ENCODE measurements around the gene LGALS13. TPM values are rescaled to one million over a fixed set of nuclear protein-coding genes. Genes with fewer than 3 reads are reported as not detected.

Gene LGALS13, protein sequence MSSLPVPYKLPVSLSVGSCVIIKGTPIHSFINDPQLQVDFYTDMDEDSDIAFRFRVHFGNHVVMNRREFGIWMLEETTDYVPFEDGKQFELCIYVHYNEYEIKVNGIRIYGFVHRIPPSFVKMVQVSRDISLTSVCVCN
- total RNA-seq (2022) (not detected in 2 replicates), Bru-seq, nascent RNA (not detected), BruChase-seq, experiment 1, labeled RNA remaining after a 6-hour chase (not detected), BruChase-seq, experiment 2, labeled RNA remaining after a 2-hour chase (not detected)
- long read RNA-seq, result 0 reads

DNA sequence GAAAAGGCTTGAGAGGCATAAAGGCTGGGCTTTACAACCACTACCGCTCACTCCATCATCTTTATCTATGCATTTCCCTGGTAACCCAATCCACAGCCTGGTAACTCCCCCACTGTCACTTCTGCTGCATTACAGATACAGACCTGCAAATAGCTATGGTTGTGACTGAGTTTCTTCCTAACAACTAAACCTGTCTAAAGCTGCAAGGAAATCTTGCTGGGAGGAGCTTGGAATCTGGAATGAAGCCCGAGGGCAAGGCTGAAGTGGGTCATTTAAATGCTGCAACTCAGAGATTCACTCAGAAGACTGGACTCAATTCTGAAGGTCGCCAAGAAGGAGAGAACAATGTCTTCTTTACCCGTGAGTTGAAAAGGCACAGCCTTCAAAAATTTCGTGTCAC, at the start of gene LGALS13:
Gene LGALS13, plus strand, starts transcription at position 301 of the 400 bp plus-strand sequence. Its CDS starts 45 bp downstream, at position 346.
- Mint-ChIP-seq H3K4me1 (ENCODE audit: low read depth, unreplicated experiment) (no peaks in the 10 kb centered on the region), H3K36me3 (ENCODE audit: insufficient read depth, unreplicated experiment) (no peaks in the 10 kb centered on the region), H3K27ac (ENCODE audit: unreplicated experiment) (no peak within 1 kb of the TSS), H3K4me3 (ENCODE audit: low read depth, unreplicated experiment) (no peak within 1 kb of the TSS), H3K27me3 (ENCODE audit: unreplicated experiment) (peaks cover 99% of the 10 kb centered on the region), H3K9me3 (ENCODE audit: low read depth, unreplicated experiment) (peaks cover 2% of the 10 kb centered on the region)
- DNase-seq, result no peak
- intact Hi-C loops (cut with micrococcal nuclease; ENCODE audit: unreplicated experiment), result no loop called here
- CTCF ChIA-PET, result no interaction called here
- BruUV-seq (replicated peaks), result no TSS peak
- TF ChIP-seq CTCF (IDR thresholded peaks at IDR 0.05; ENCODE audit: unreplicated experiment), result no peak

DNA sequence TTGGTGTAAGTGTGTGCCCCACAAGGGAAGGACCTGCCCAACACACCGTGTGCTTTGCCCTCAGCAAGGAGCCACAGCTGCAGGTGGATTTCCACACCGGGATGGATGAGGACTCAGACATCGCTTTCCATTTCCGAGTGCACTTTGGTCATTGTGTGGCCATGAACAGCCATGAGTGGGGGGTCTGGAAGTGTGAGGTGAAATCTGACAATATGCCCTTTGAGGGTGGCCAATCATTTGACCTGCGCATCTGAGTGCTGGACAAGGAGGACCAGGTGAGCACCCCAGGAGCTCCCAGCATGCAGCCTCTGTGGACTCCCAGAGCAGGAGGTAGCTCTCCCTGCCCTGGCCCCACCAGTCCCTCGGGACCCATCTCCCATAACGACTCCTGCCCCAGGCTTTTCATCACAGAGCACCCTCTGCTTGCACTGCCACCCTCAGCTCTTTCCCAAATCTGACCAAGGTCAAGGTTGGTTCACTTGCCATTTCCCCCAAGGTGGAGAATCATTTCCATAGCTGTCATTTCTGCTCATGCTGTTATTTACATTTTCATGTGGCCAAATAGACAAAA, 49.2 kb upstream of the LGALS13 start:
- Mint-ChIP-seq H3K36me3 (ENCODE audit: insufficient read depth, unreplicated experiment) (no peaks in the 10 kb centered on the region), H3K4me1 (ENCODE audit: low read depth, unreplicated experiment) (peaks cover 13% of the 10 kb centered on the region), H3K9me3 (ENCODE audit: low read depth, unreplicated experiment) (no peaks in the 10 kb centered on the region), H3K27ac (ENCODE audit: unreplicated experiment) (no peak overlapping the region), H3K27me3 (ENCODE audit: unreplicated experiment) (peaks cover 23% of the 10 kb centered on the region), H3K4me3 (ENCODE audit: low read depth, unreplicated experiment) (no peak overlapping the region)
- intact Hi-C loops (cut with micrococcal nuclease; ENCODE audit: unreplicated experiment), result loop anchor here (10.0 kb wide), 1 partner anchor 212 kb away; no protein-coding TSS in a partner anchor
- no TSS peak for BruUV-seq (replicated peaks)
- CTCF ChIA-PET, result interaction anchor here (0.6 kb wide), 1 partner anchor 1130 kb away, joined by 6 read pairs; no protein-coding TSS in a partner anchor
- DNase-seq, result no peak
- TF ChIP-seq CTCF (IDR thresholded peaks at IDR 0.05; ENCODE audit: unreplicated experiment), result no peak

DNA sequence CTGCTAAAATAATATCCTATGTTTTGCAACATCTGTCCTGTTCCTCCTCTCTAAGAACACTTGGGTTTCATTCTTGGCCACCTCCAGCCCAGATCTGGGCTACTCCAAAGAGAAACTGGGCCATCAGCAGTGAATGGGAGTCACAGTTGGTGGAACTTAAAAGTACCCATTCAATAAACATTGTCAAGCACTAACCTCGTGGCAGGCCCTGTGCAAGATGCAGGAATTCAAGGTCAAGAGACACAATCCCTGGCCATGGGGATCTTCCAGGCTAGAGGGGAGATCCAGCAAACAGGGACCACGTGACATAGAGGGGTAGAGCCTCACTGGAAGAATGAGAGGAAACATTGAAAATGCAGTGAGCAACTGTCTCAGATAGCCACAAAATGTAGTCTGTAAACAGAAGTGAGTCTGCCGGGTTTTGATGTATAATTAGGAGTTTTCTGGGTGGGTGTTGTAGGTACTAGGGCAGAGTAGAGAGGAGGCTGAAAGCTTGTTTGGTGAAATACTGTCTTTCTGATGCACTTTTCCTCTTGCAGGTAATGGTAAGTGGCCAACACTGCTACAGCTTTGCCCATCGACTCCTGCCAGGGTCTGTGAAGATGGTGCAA, 47.5 kb upstream of the LGALS13 start:
- BruUV-seq (replicated peaks), result no TSS peak
- no peak overlapping the region for H3K27ac Mint-ChIP-seq (ENCODE audit: unreplicated experiment)
- H3K4me1 Mint-ChIP-seq (ENCODE audit: low read depth, unreplicated experiment), result peaks cover 22% of the 10 kb centered on the region
- no peaks in the 10 kb centered on the region for H3K36me3 Mint-ChIP-seq (ENCODE audit: insufficient read depth, unreplicated experiment)
- no peak for TF ChIP-seq CTCF (IDR thresholded peaks at IDR 0.05; ENCODE audit: unreplicated experiment)
- CTCF ChIA-PET, result no interaction called here
- peaks cover 23% of the 10 kb centered on the region for H3K27me3 Mint-ChIP-seq (ENCODE audit: unreplicated experiment)
- intact Hi-C loops (cut with micrococcal nuclease; ENCODE audit: unreplicated experiment), result loop anchor here (10.0 kb wide), 1 partner anchor 210 kb away; no protein-coding TSS in a partner anchor
- DNase-seq, result no peak
- H3K9me3 Mint-ChIP-seq (ENCODE audit: low read depth, unreplicated experiment), result no peaks in the 10 kb centered on the region
- H3K4me3 Mint-ChIP-seq (ENCODE audit: low read depth, unreplicated experiment), result no peak overlapping the region

DNA sequence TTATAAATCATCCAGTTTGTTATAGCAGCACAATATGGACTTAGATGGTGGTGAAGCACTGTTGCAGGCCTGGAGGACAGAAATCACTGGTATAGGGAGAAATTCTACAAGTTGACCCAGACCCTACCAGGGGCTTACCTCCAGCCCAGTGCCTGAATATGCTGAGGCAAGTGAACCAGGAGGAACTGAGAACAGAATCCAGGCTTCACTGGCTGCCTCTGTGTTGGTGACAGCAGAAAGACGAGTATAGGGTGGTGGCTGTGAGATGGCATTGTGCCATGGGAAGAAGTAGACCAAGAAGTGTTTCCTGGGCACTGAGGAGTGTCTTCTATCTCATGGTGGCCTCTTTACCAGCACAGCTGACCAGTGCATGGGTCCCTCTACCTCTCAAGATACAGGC, 46.4 kb upstream of the LGALS13 start:
- no TSS peak for BruUV-seq (replicated peaks)
- H3K27ac Mint-ChIP-seq (ENCODE audit: unreplicated experiment), result no peak overlapping the region
- no peaks in the 10 kb centered on the region for H3K9me3 Mint-ChIP-seq (ENCODE audit: low read depth, unreplicated experiment)
- peaks cover 22% of the 10 kb centered on the region for H3K4me1 Mint-ChIP-seq (ENCODE audit: low read depth, unreplicated experiment)
- no peak for DNase-seq
- no peaks in the 10 kb centered on the region for H3K36me3 Mint-ChIP-seq (ENCODE audit: insufficient read depth, unreplicated experiment)
- H3K27me3 Mint-ChIP-seq (ENCODE audit: unreplicated experiment), result peaks cover 23% of the 10 kb centered on the region
- TF ChIP-seq CTCF (IDR thresholded peaks at IDR 0.05; ENCODE audit: unreplicated experiment), result no peak
- no peak overlapping the region for H3K4me3 Mint-ChIP-seq (ENCODE audit: low read depth, unreplicated experiment)
- intact Hi-C loops (cut with micrococcal nuclease; ENCODE audit: unreplicated experiment), result loop anchor here (2.0 to 10.0 kb wide), 2 partner anchors 71 to 209 kb away; no protein-coding TSS in a partner anchor
- CTCF ChIA-PET, result no interaction called here
